Kidney (tissue), 14 donors: ENCODE data around the gene COPZ2. TPM values are rescaled to one million over a fixed set of nuclear protein-coding genes. Genes with fewer than 3 reads are reported as not detected.

ENCODE experiments used
- DNase-seq, 5 donors: peaks; one replicate each; pipeline ENCODE4 v3.0.0-alpha.2; 2013 to 2020
- FAIRE-seq: peaks from 2 replicates; lab custom pipeline; 2012; peaks lifted over from hg19 to GRCh38; lab: Jason Lieb, UNC
- H3K27ac ChIP-seq, 2 donors: one replicate each; pipeline ENCODE4 v1.7.0; 2013; ENCODE audit warnings: low read depth in 2 of 2, low read length in 2 of 2, inconsistent platforms in 1 of 2
- H3K27me3 ChIP-seq: one replicate; pipeline ENCODE4 v1.7.1; 2013; ENCODE audit warnings: low read length, inconsistent platforms; ENCODE audit not compliant: control insufficient read depth, insufficient read depth
- H3K36me3 ChIP-seq, 3 donors: one replicate each; pipeline versions ENCODE4 v1.7.0 to v1.7.1; 2013; ENCODE audit warnings: low read length in 3 of 3, control low read depth in 1 of 3, inconsistent platforms in 1 of 3; ENCODE audit not compliant: insufficient read depth in 3 of 3, control insufficient read depth in 2 of 3
- H3K4me1 ChIP-seq, 3 donors: one replicate each; pipeline versions ENCODE4 v1.7.0 to v1.7.1; 2013; ENCODE audit warnings: low read length in 3 of 3, inconsistent platforms in 1 of 3, low read depth in 1 of 3; ENCODE audit not compliant: control insufficient read depth in 2 of 3, insufficient read depth in 2 of 3
- H3K4me3 ChIP-seq, 3 donors: one replicate each; pipeline versions ENCODE4 v1.7.0 to v1.8.1; 2013; ENCODE audit warnings: low read length in 3 of 3, control low read depth in 1 of 3, inconsistent platforms in 1 of 3
- H3K9ac ChIP-seq, 3 donors: one replicate each; pipeline versions ENCODE4 v1.7.0 to v1.7.1; 2013; ENCODE audit warnings: low read length in 3 of 3, control low read depth in 1 of 3, inconsistent platforms in 1 of 3
- H3K9me3 ChIP-seq, 3 donors: one replicate each; pipeline versions ENCODE4 v1.7.0 to v1.7.1; 2013; ENCODE audit warnings: low read length in 3 of 3, control low read depth in 1 of 3, inconsistent platforms in 1 of 3; ENCODE audit not compliant: control insufficient read depth in 2 of 3, insufficient read depth in 1 of 3
- intact Hi-C: fragments of 100-400 bp; cut with DNase I; formaldehyde crosslinking; loops from one replicate; pipeline ENCODE4 v1.11.1; 2022
- polyA plus RNA-seq: library from polyadenylated mRNA; stranded (reverse); fragments of 350-450 nt; fragmentation: Illumina TruSeq; extraction: RNeasy Lipid Tissue Mini Kit (QIAGEN cat#74804); gene quantifications from one replicate; pipeline ENCODE4 v1.2.3, GENCODE V29; 2014; ENCODE audit warnings: low read depth, low replicate concordance; ENCODE audit not compliant: insufficient read depth
- total RNA-seq: library from RNA; stranded (reverse); fragmentation: NEBNext Ultra II Directional; extraction: Animal tissue kit (Norgen Biotek cat#: 25700); gene quantifications from one replicate; pipeline ENCODE4 v1.2.1, GENCODE V29; 2021
- TF ChIP-seq, protein P1 (sequence below): IDR thresholded peaks from 3 replicates; pipeline ENCODE4 v1.5.1; 2012; ENCODE audit warnings: mild to moderate bottlenecking, moderate library complexity, borderline replicate concordance; ENCODE audit not compliant: insufficient read depth; ENCODE audit errors: extremely low read depth
- donor health status: control.
- donor health status: control.
- donor health status: control.
- donor health status: control.
- donor health status: control.
- donor health status: DM: yes; HTN: yes; CAD: no.
- donor health status: Normal renal cell carcinoma (clear cell type).

Gene COPZ2
- total and polyA plus RNA-seq, 2 donors from 2014 or later, result 24.9 to 38.2 TPM

DNA sequence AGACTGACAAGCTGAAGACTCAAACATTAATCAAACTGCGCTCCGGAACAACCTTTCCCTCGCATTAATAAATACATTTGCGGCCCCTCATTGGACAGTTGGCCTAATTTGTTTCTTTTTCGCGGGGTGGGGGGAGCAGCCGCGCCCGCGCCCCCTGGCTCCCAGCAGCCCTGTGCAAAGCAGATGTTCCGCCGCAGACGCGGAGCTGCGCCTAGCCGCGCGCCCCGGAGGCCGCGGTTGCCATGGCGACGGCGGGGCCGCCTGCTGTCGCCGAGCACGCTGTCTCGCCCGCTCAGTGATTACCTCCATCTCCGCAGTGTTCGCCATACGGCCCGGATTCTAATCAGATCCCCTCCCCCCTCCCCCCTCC is 25.5 kb downstream of the COPZ2 start:
- TF ChIP-seq, protein P1, sequence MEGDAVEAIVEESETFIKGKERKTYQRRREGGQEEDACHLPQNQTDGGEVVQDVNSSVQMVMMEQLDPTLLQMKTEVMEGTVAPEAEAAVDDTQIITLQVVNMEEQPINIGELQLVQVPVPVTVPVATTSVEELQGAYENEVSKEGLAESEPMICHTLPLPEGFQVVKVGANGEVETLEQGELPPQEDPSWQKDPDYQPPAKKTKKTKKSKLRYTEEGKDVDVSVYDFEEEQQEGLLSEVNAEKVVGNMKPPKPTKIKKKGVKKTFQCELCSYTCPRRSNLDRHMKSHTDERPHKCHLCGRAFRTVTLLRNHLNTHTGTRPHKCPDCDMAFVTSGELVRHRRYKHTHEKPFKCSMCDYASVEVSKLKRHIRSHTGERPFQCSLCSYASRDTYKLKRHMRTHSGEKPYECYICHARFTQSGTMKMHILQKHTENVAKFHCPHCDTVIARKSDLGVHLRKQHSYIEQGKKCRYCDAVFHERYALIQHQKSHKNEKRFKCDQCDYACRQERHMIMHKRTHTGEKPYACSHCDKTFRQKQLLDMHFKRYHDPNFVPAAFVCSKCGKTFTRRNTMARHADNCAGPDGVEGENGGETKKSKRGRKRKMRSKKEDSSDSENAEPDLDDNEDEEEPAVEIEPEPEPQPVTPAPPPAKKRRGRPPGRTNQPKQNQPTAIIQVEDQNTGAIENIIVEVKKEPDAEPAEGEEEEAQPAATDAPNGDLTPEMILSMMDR, result no peak
- DNase-seq (peak in 4 of 5 donors; percentile 67 to 87 (median 82)), FAIRE-seq (no peak)
- Histone ChIP-seq H3K27me3 (no peaks in the 10 kb centered on the region), H3K4me3 (peak overlapping the region in 2 of 3 donors; percentile 3 to 16), H3K9me3 (no peaks in the 10 kb centered on the region), H3K27ac (no peak overlapping the region), H3K36me3 (no peaks in the 10 kb centered on the region), H3K4me1 (peaks cover 0 to 2% (median 2%) of the 10 kb centered on the region in 3 donors), H3K9ac (no peak overlapping the region)
- intact Hi-C loops, result loop anchor here (10.0 kb wide), 1 partner anchor 167 kb away; the partner anchor contains the start of gene SCRN2

DNA sequence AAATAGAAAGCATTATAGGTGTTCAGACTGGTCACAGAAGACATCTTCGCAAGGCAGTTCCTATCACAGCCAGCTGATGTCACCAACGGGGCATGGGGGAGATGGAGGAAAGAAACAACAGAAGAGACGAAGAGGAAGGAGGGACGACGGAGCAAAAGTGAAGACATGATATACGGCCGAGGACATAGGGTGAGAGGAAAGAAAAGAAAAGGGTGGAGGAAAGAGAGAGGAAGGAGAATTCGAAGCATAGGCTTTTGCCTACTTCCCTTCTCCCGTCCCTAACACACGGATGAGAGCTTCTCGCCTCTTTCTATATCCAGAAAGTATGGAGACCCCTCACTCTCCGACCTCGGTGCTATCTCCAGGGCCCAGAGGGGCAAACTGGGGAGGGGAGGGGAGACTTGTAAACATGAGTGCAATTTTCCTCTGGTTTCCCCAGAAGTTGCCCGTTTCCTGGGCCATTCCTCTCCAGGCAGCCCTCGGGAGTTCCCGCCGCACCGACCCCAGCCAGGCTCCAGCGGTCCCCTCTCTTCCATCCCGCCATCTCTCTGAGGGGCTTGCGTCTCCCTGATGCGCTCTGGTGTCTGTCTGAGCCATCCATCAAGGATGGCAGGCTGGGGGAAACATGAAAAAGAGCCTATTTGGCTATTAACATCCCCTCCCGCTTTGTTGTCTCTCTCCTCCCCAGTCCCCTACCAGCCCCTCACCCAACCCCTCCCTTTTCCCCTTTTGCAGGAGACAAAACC is 26.0 kb downstream of the COPZ2 start:
- Histone ChIP-seq H3K36me3 (no peaks in the 10 kb centered on the region), H3K9me3 (no peaks in the 10 kb centered on the region), H3K4me1 (peaks cover 0 to 2% (median 2%) of the 10 kb centered on the region in 3 donors), H3K27me3 (no peaks in the 10 kb centered on the region), H3K27ac (no peak overlapping the region), H3K9ac (peak overlapping the region in 1 of 3 donors; percentile 9), H3K4me3 (peak overlapping the region in 2 of 3 donors; percentile 3 to 45)
- TF ChIP-seq, protein P1, result peak; percentile 42
- DNase-seq (peak in 3 of 5 donors; percentile 24 to 64 (median 56)), FAIRE-seq (no peak)
- intact Hi-C loops, result loop anchor here (10.0 kb wide), 1 partner anchor 167 kb away; the partner anchor contains the start of gene SCRN2

DNA sequence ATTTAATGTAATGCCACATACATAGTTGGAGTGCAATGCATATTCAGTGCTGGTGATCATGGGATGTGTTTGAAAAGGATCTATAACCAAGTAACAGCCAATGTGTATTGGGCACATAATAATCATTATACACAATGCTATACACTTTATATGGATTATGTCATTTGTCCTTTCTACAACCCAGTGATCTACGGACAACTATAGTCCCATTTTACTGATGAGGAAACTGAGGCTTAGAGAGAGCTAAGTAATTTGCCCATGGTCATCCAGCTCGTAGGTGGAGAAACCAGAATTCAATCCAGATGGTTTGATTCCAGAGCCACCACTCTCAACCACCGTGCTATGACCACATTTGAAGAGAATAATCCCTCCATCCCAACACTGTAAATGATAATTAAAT is 27.4 kb downstream of the COPZ2 start:
- DNase-seq, result no peak
- intact Hi-C loops, result loop anchor here (10.0 kb wide), 1 partner anchor 165 kb away; the partner anchor contains the start of gene SCRN2
- Histone ChIP-seq H3K4me3 (no peak overlapping the region), H3K27me3 (no peaks in the 10 kb centered on the region), H3K4me1 (peaks cover 0 to 2% (median 2%) of the 10 kb centered on the region in 3 donors), H3K9me3 (no peaks in the 10 kb centered on the region), H3K9ac (no peak overlapping the region), H3K27ac (no peak overlapping the region), H3K36me3 (no peaks in the 10 kb centered on the region)
- TF ChIP-seq, protein P1, result no peak
- FAIRE-seq, result no peak
